GM19395 (cell line): ENCODE results near the gene CARD6.
"Not testable (repeated sequence)": the region's sequence is repeated elsewhere in the genome, so short reads cannot be mapped to it uniquely, and the experiment has no call there.

Experiments
- ATAC-seq: cut with Tn5 transposase; IDR thresholded peaks from one replicate; pipeline ENCODE4 v1.9.1; 2021; ENCODE audit warnings: mild to moderate bottlenecking, moderate library complexity; ENCODE audit not compliant: unreplicated experiment

CARD6 gene

GRCh38 chr5:40841068-40841805 lies at the start of gene CARD6:
Gene CARD6, plus strand, starts transcription at chr5:40841367. Its CDS starts 16 bp downstream, at chr5:40841383.
- ATAC-seq = peak; percentile 65

GRCh38 chr5:40791715-40792139 lies 49.4 kb upstream of the CARD6 start:
- no peak for ATAC-seq

- not testable (repeated sequence) for ATAC-seq
These were observed 48.5 kb upstream of the CARD6 start for GRCh38 chr5:40792691-40793090.

GRCh38 chr5:40794340-40794739 lies 46.8 kb upstream of the CARD6 start:
- not testable (repeated sequence) for ATAC-seq

- ATAC-seq = not testable (repeated sequence)
These were observed 46.3 kb upstream of the CARD6 start for GRCh38 chr5:40794877-40795276.

GRCh38 chr5:40796487-40796889 lies 44.7 kb upstream of the CARD6 start:
- no peak for ATAC-seq

GRCh38 chr5:40797273-40798011 lies 43.7 kb upstream of the CARD6 start:
- peak; percentile 49 for ATAC-seq

GRCh38 chr5:40798012-40798800 lies 43.0 kb upstream of the CARD6 start, which contains the start of gene PRKAA1:
Gene PRKAA1, minus strand, starts transcription at chr5:40798374. Its CDS starts 185 bp downstream, at chr5:40798189.
- peak; percentile 92 for ATAC-seq

GRCh38 chr5:40798801-40799210 lies 42.4 kb upstream of the CARD6 start:
- no peak for ATAC-seq

GRCh38 chr5:40799258-40799657 lies 41.9 kb upstream of the CARD6 start:
- ATAC-seq = no peak

- no peak for ATAC-seq
These were observed 39.2 kb upstream of the CARD6 start for GRCh38 chr5:40801771-40802562.

GRCh38 chr5:40812125-40812524 lies 29.0 kb upstream of the CARD6 start:
- ATAC-seq = no peak

- no peak for ATAC-seq
These were observed 27.4 kb upstream of the CARD6 start for GRCh38 chr5:40813698-40814281.

GRCh38 chr5:40823459-40823858 lies 17.7 kb upstream of the CARD6 start:
- no peak for ATAC-seq

GRCh38 chr5:40825461-40826043 lies 15.6 kb upstream of the CARD6 start:
- not testable (repeated sequence) for ATAC-seq

GRCh38 chr5:40826489-40827187 lies 14.5 kb upstream of the CARD6 start:
- no peak for ATAC-seq

GRCh38 chr5:40827188-40827977 lies 13.8 kb upstream of the CARD6 start:
- ATAC-seq = no peak

GRCh38 chr5:40828021-40828631 lies 13.0 kb upstream of the CARD6 start:
- no peak for ATAC-seq
